ENCODE data around the gene KCNA2.

Gene KCNA2

GRCh38 chr1:110618668-110619067 lies 12.5 kb upstream of the KCNA2 start:
- peak overlapping the region in 1 of 2 donors; percentile 88 for H3K27ac Mint-ChIP-seq
- H3K4me1 Mint-ChIP-seq (ENCODE audit: low read depth in 2 of 2) = peaks cover 22 to 28% of the 10 kb centered on the region in 2 donors
- H3K9me3 Mint-ChIP-seq = no peaks in the 10 kb centered on the region
- no peak for DNase-seq
- peaks cover 21% of the 10 kb centered on the region for H3K36me3 Mint-ChIP-seq (ENCODE audit: insufficient read depth)
- no peak for ATAC-seq (replicated peaks)
- H3K27me3 Mint-ChIP-seq = no peaks in the 10 kb centered on the region
- H3K4me3 Mint-ChIP-seq = peak overlapping the region in 1 of 2 donors; percentile 86

GRCh38 chr1:110617589-110617988 lies 11.4 kb upstream of the KCNA2 start:
- Mint-ChIP-seq H3K36me3 (ENCODE audit: insufficient read depth) (peaks cover 21% of the 10 kb centered on the region), H3K9me3 (no peaks in the 10 kb centered on the region), H3K4me3 (no peak overlapping the region), H3K27ac (peak overlapping the region in 1 of 2 donors; percentile 13), H3K27me3 (no peaks in the 10 kb centered on the region), H3K4me1 (ENCODE audit: low read depth in 2 of 2) (peaks cover 22 to 28% of the 10 kb centered on the region in 2 donors)
- DNase-seq = no peak
- ATAC-seq (replicated peaks) = no peak

DNA sequence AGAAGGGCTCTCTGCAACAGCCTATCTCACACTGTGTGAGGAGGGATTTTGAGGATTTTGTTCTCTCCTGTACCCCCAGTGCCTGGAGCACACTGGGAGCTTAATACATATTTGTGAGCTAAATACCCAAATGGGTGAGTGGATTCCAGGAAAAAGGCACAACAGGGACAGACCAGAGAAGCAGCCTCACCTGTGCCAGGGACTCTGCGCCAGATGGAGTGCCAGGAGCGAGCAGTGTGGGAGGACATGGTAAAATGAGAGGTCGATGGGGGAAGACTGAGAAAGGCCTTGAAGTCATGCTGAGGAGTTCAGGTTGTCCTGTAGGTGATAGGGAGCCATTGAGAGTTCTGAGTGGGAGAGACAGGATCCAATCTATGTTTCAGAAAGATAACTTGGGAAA lies 11.0 kb upstream of the KCNA2 start:
- Mint-ChIP-seq H3K9me3 (no peaks in the 10 kb centered on the region), H3K27me3 (no peaks in the 10 kb centered on the region), H3K36me3 (ENCODE audit: insufficient read depth) (peaks cover 21% of the 10 kb centered on the region), H3K27ac (peak overlapping the region in 1 of 2 donors; percentile 13), H3K4me3 (no peak overlapping the region), H3K4me1 (ENCODE audit: low read depth in 2 of 2) (peaks cover 22 to 28% of the 10 kb centered on the region in 2 donors)
- DNase-seq = no peak
- ATAC-seq (replicated peaks) = no peak

DNA sequence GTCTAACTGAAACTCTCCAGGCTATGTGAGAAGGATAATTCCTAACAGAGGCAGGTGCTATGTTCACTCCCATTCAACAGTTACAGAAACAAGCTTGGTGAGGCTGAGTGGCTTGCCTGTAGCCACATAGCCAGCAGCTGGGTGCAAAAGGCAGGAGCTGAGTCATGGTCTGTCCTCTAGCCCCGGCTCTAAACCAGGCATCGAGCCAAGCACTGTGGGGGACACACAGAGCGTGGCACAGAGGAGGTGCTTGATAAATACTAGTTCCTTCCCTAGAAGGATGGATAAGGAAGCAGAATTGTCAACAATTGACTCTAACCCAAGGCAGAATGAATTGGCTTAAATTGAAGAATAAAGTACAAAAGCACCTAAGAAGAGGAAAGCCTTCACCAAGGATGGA lies 10.4 kb upstream of the KCNA2 start:
- H3K9me3 Mint-ChIP-seq = no peaks in the 10 kb centered on the region
- no peak overlapping the region for H3K27ac Mint-ChIP-seq
- DNase-seq = no peak
- no peak for ATAC-seq (replicated peaks)
- peaks cover 21% of the 10 kb centered on the region for H3K36me3 Mint-ChIP-seq (ENCODE audit: insufficient read depth)
- no peak overlapping the region for H3K4me3 Mint-ChIP-seq
- H3K4me1 Mint-ChIP-seq (ENCODE audit: low read depth in 2 of 2) = peaks cover 22 to 28% of the 10 kb centered on the region in 2 donors
- H3K27me3 Mint-ChIP-seq = no peaks in the 10 kb centered on the region

DNA sequence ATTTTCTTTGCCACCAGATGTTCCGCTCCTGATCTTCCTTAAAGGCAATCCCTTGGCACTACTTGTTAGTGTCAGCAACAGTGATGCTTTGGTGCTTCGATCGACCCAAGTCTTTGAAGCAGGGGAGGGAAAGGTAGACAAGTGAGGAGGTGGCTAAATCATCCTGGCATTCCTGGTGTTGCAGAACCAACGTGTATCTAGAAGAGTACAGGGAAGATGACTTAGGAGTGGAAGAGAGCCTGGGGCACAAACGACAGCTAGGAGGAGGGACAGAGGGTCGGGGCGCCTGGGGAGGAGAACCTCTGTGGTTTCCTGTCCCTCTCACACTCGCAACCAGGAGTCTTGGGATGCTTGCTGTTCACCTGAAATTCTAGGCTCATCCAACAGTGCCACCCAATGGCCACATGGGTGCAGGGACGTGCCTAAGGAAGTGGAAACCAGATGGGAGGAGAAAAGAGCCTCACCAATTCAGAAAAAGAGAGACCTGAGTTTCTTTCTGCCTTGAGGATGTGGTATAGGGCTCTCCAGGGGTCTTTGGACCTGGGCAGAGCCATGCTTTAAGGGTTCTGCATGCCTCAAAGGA lies 9.5 kb upstream of the KCNA2 start:
- no peak for ATAC-seq (replicated peaks)
- Mint-ChIP-seq H3K4me1 (ENCODE audit: low read depth in 2 of 2) (peaks cover 21 to 25% of the 10 kb centered on the region in 2 donors), H3K27me3 (no peaks in the 10 kb centered on the region), H3K4me3 (no peak overlapping the region), H3K27ac (no peak overlapping the region), H3K9me3 (no peaks in the 10 kb centered on the region), H3K36me3 (ENCODE audit: insufficient read depth) (peaks cover 20% of the 10 kb centered on the region)
- peak in 1 of 3 experiments; percentile 29 for DNase-seq

DNA sequence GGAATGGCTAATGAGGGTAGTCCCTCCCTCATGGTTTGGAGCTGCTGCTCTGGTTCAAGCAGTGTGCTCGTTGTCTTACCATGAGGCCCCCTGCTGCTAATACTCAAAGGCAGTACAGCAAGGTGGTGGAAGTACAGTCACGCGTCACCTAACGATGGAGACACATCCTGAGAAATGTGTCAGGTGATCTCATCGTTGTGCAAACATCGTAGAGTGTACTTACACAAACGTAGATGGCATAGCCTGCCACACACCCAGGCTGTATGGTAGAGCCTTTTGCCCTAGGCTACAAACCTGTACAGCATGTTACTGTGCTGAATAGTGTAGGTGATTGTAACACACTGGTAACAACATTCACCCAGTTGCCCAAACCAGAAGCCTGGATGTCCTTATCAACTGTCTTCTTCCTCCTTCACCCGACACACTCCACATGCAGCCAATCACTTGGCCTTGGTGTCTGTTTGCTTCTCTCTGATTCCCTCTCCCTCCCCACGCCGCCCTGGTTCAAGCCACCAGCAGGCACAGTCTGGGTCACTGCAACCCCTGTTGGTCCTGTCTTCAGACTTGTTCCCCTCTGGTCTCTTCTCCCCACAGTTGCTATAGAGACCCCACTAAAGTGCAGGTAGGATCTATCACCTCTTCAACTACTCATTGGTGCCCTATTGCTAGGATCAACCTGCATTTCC lies 6.0 kb upstream of the KCNA2 start:
- DNase-seq (no peak), ATAC-seq (replicated peaks) (no peak)
- Mint-ChIP-seq H3K4me1 (ENCODE audit: low read depth in 2 of 2) (peaks cover 7 to 8% of the 10 kb centered on the region in 2 donors), H3K9me3 (no peaks in the 10 kb centered on the region), H3K27me3 (peaks cover 14 to 24% of the 10 kb centered on the region in 2 donors), H3K36me3 (ENCODE audit: insufficient read depth) (peaks cover 2% of the 10 kb centered on the region), H3K27ac (no peak overlapping the region), H3K4me3 (no peak overlapping the region)

- no peak for DNase-seq
- H3K4me3 Mint-ChIP-seq = no peak overlapping the region
- peaks cover 13 to 17% of the 10 kb centered on the region in 2 donors for H3K4me1 Mint-ChIP-seq (ENCODE audit: low read depth in 2 of 2)
- ATAC-seq (replicated peaks) = no peak
- H3K36me3 Mint-ChIP-seq (ENCODE audit: insufficient read depth) = peaks cover 2% of the 10 kb centered on the region
- no peaks in the 10 kb centered on the region for H3K9me3 Mint-ChIP-seq
- no peak overlapping the region for H3K27ac Mint-ChIP-seq
- H3K27me3 Mint-ChIP-seq = peaks cover 27 to 38% of the 10 kb centered on the region in 2 donors
These were observed 4.6 kb upstream of the KCNA2 start for GRCh38 chr1:110610696-110611286.

DNA sequence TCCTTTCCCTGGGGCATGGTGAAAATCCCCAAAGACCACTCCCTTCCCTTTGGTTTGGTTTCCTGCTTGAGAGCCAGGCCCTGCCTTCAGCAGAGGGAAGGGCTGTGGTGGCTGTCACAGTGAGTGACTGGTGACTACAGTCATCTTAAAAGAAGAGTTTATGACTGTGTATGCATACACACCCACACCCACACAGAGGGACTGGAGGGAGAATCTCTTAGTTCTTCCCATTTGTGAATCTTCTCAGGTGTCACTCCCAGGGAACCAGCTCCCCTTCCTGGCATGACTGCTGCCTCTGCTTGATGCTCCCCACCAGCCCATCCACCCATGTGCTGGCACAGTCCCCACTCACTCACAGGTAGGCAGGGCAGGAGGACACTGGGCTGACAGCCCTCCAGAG lies 3.9 kb upstream of the KCNA2 start:
- Mint-ChIP-seq H3K27ac (no peak overlapping the region), H3K4me3 (no peak overlapping the region), H3K9me3 (no peaks in the 10 kb centered on the region), H3K36me3 (ENCODE audit: insufficient read depth) (peaks cover 2% of the 10 kb centered on the region), H3K27me3 (peaks cover 34 to 45% of the 10 kb centered on the region in 2 donors), H3K4me1 (ENCODE audit: low read depth in 2 of 2) (peaks cover 9 to 18% of the 10 kb centered on the region in 2 donors)
- no peak for DNase-seq
- no peak for ATAC-seq (replicated peaks)

GRCh38 chr1:110608247-110608646 lies 2.1 kb upstream of the KCNA2 start:
- no peak for ATAC-seq (replicated peaks)
- H3K9me3 Mint-ChIP-seq = no peaks in the 10 kb centered on the region
- H3K4me1 Mint-ChIP-seq (ENCODE audit: low read depth in 2 of 2) = peaks cover 9 to 18% of the 10 kb centered on the region in 2 donors
- peak overlapping the region; percentile 73 to 88 for H3K4me3 Mint-ChIP-seq
- DNase-seq = no peak
- no peaks in the 10 kb centered on the region for H3K36me3 Mint-ChIP-seq (ENCODE audit: insufficient read depth)
- no peak overlapping the region for H3K27ac Mint-ChIP-seq
- H3K27me3 Mint-ChIP-seq = peaks cover 53 to 63% of the 10 kb centered on the region in 2 donors

- Mint-ChIP-seq H3K4me1 (ENCODE audit: low read depth in 2 of 2) (peaks cover 9 to 18% of the 10 kb centered on the region in 2 donors), H3K9me3 (no peaks in the 10 kb centered on the region), H3K27me3 (peaks cover 58 to 69% of the 10 kb centered on the region in 2 donors), H3K4me3 (peak overlapping the region; percentile 73 to 88), H3K27ac (no peak overlapping the region), H3K36me3 (ENCODE audit: insufficient read depth) (no peaks in the 10 kb centered on the region)
- DNase-seq (no peak), ATAC-seq (replicated peaks) (peak; percentile 28)
These were observed 1.5 kb upstream of the KCNA2 start for GRCh38 chr1:110607536-110608230.

DNA sequence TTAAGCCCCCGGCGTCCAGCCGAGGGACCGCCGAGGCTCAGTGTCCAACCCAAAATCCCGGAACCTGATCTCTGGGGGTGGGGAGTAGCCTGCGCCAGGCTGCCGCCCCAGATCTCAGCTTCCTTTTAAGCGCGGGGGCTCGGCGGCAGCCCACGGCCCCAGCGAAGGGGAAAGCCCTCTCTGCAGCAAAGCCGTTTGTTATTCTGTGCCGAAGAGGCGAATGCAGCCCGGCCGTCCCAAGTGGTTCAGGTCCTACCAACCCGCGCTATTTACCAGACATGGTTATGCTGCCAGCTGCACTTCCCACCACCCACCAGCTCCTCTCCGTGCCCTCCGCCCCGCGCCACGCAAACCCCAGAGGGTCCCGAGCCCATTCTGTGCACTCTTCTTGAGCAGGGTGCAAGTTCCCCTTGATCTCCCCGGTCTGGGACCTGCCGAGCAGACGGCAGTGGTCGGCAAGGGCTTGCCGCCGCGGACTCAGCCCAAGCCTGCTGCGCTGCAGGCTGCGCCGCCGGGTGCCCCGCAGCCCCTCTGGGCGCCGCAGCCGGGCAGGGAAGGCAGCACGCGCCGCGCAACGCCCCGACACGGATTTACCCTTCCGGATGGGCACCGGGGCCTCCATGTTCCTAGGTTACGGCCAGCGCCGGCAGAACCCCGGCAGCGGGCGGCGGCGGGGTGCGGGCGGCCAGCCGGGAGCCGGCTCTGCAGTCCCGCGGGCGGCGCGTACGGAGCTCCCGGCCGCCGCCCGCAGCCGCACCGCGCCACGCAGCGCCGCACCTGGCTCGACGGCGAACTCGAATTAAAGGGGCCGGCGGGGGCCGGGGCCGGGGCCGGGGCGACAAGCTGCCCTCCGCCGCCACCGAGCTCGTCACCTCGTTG lies 738 bp upstream of the KCNA2 start:
- Mint-ChIP-seq H3K4me3 (peak overlapping the region; percentile 80 to 88), H3K36me3 (ENCODE audit: insufficient read depth) (no peaks in the 10 kb centered on the region), H3K27ac (no peak overlapping the region), H3K27me3 (peaks cover 62 to 71% of the 10 kb centered on the region in 2 donors), H3K9me3 (no peaks in the 10 kb centered on the region), H3K4me1 (ENCODE audit: low read depth in 2 of 2) (peaks cover 9 to 18% of the 10 kb centered on the region in 2 donors)
- ATAC-seq (replicated peaks) = peak; percentile 54
- DNase-seq = no peak

- Mint-ChIP-seq H3K4me3 (peak overlapping the region; percentile 80 to 88), H3K9me3 (no peaks in the 10 kb centered on the region), H3K36me3 (ENCODE audit: insufficient read depth) (no peaks in the 10 kb centered on the region), H3K27ac (no peak overlapping the region), H3K4me1 (ENCODE audit: low read depth in 2 of 2) (peaks cover 6 to 18% of the 10 kb centered on the region in 2 donors), H3K27me3 (peaks cover 62 to 71% of the 10 kb centered on the region in 2 donors)
- no peak for ATAC-seq (replicated peaks)
- no peak for DNase-seq
These were observed 712 bp downstream of the KCNA2 start for GRCh38 chr1:110605446-110605845.

All from effector memory CD8-positive, alpha-beta T cell (primary cell).